ENCODE measurements around the gene DUSP12. TPM values are rescaled to one million over a fixed set of nuclear protein-coding genes. Genes with fewer than 3 reads are reported as not detected.

DUSP12 gene
- total and polyA plus RNA-seq, 2 donors (not counting 3 experiments of a cell fraction or from before 2014, with no cell fraction given) = 26.8 to 31.6 TPM

DNA sequence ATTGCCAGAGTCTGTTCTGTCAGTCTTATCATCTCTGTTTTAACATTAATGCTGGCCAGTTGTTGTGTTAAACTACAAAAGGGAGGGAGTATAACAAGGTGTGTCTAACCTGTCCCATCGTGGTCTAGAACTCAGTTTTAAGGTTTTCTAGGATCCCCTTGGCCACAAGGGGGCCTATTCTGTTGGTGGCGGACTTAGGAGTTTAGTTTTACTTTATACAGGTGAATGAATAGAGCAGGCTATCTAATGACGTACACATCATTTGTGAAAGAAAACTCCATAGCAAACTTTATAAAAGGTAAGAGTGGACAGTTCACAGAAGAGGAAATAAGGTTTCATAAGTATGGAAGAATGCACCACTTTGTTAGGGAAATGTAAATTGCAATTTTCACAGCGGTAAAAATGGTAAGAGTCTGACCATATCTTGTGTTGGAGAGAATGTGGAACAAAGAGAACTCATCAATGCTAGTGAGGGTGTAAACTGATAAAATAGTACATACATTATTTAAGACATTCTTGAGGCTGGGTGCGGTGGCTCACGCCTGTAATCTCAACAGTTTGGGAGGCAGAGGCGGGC, 14.0 kb downstream of the DUSP12 start:
- no peaks in the 10 kb centered on the region for H3K9me3 ChIP-seq (replicated peaks; ENCODE audit: control insufficient read depth, insufficient read depth, low read length)
- H3K4me3 ChIP-seq (replicated peaks in 1 of 3; ENCODE audit: insufficient read depth in 1 of 3, low read depth in 1 of 3, low read length in 3 of 3) = no peak overlapping the region
- no peaks in the 10 kb centered on the region for H3K9me1 ChIP-seq (replicated peaks; ENCODE audit: control insufficient read depth, extremely low read depth, insufficient read depth, low read length)
- ChIA-PET CTCF (interaction anchor here (1.6 to 5.0 kb wide), 4 partner anchors 23 to 274 kb away, joined by 4 to 68 read pairs (median 8); no protein-coding TSS in a partner anchor), POLR2A (no interaction called here)
- no peak overlapping the region for H2AFZ ChIP-seq (ENCODE audit: low read depth, low read length)
- H3K4me1 ChIP-seq (ENCODE audit: control insufficient read depth, extremely low read depth, insufficient read depth, low read length) = peaks cover 10% of the 10 kb centered on the region
- dilution Hi-C loops (cut with MboI; ENCODE audit: extremely low pct_ligation_motif_present, low sequenced_read_pairs) = no loop called here
- H3K79me2 ChIP-seq (ENCODE audit: control insufficient read depth, insufficient read depth, low read length) = peaks cover 25% of the 10 kb centered on the region
- H4K20me1 ChIP-seq (replicated peaks; ENCODE audit: control insufficient read depth, extremely low read depth, insufficient read depth, low read length) = no peaks in the 10 kb centered on the region
- no peak for TF ChIP-seq FOS (IDR thresholded peaks at IDR 0.05; ENCODE audit: borderline replicate concordance, insufficient read depth, low read length)
- no peak for TF ChIP-seq GATA2 (IDR thresholded peaks at IDR 0.05; ENCODE audit: insufficient read depth, insufficient read length, low read depth, low read length)
- no peak for TF ChIP-seq JUN (IDR thresholded peaks at IDR 0.05; ENCODE audit: borderline replicate concordance, insufficient read depth, insufficient read length, low read depth)
- TF ChIP-seq EZH2 (IDR thresholded peaks at IDR 0.05; ENCODE audit: borderline replicate concordance, low read depth, low read length, severe bottlenecking) = no peak
- TF ChIP-seq, protein P1, sequence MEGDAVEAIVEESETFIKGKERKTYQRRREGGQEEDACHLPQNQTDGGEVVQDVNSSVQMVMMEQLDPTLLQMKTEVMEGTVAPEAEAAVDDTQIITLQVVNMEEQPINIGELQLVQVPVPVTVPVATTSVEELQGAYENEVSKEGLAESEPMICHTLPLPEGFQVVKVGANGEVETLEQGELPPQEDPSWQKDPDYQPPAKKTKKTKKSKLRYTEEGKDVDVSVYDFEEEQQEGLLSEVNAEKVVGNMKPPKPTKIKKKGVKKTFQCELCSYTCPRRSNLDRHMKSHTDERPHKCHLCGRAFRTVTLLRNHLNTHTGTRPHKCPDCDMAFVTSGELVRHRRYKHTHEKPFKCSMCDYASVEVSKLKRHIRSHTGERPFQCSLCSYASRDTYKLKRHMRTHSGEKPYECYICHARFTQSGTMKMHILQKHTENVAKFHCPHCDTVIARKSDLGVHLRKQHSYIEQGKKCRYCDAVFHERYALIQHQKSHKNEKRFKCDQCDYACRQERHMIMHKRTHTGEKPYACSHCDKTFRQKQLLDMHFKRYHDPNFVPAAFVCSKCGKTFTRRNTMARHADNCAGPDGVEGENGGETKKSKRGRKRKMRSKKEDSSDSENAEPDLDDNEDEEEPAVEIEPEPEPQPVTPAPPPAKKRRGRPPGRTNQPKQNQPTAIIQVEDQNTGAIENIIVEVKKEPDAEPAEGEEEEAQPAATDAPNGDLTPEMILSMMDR (IDR thresholded peaks at IDR 0.05; ENCODE audit: extremely low read depth in 1 of 2, insufficient read depth in 1 of 2, low read depth in 1 of 2, low read length in 2 of 2) = peak; percentile 44 to 48
- TF ChIP-seq, protein P2, sequence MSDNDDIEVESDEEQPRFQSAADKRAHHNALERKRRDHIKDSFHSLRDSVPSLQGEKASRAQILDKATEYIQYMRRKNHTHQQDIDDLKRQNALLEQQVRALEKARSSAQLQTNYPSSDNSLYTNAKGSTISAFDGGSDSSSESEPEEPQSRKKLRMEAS (IDR thresholded peaks at IDR 0.05; ENCODE audit: insufficient read depth, insufficient read length) = no peak
- H3K4me2 ChIP-seq (ENCODE audit: insufficient read depth, low read length) = no peak overlapping the region
- no TSS peak for BruUV-seq (replicated peaks)
- no peaks in the 10 kb centered on the region for H3K27me3 ChIP-seq (ENCODE audit: control insufficient read depth in 2 of 2, insufficient read depth in 2 of 2, low read length in 2 of 2)
- peak; percentile 32 for DNase-seq (ENCODE audit: low read depth, low spot score)
- intact Hi-C loops (cut with micrococcal nuclease) = loop anchor here (10.0 kb wide), 1 partner anchor 271 kb away; no protein-coding TSS in a partner anchor
- H3K9ac ChIP-seq (replicated peaks; ENCODE audit: extremely low read depth, insufficient read depth, low read length) = no peak overlapping the region
- peak; percentile 38 for FAIRE-seq
- no peaks in the 10 kb centered on the region for H3K36me3 ChIP-seq (ENCODE audit: control insufficient read depth in 2 of 2, extremely low read depth in 1 of 2, insufficient read depth in 2 of 2, low read length in 2 of 2)
- H3K27ac ChIP-seq (ENCODE audit: insufficient read depth, low read depth, low read length) = no peak overlapping the region

All from endothelial cell of umbilical vein (primary cell).